Measurements from ENCODE around the gene AHRR.
"Not testable (repeated sequence)": the region's sequence is repeated elsewhere in the genome, so short reads cannot be mapped to it uniquely, and the experiment has no call there.

AHRR gene

DNA sequence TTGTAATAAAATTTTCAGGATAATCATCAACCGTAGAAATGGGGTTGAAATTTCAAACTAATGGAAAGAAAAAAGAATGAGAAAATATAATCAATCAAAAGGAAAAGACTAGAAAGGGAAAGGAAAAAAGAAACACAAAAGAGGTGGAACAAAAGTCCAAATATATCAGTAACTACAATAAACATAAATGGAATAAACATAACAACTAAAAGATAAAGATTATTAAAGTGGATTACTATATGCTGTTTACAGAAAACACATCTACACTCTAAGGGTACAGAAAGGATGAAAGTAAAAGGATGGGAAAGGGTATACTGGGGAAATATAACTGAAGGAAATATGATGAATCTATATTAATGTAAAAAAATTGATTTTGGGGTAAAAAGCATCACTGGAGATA, 43.0 kb downstream of the AHRR start:
- no peak for DNase-seq (ENCODE audit: low read depth in 2 of 2, low spot score in 1 of 2)

DNA sequence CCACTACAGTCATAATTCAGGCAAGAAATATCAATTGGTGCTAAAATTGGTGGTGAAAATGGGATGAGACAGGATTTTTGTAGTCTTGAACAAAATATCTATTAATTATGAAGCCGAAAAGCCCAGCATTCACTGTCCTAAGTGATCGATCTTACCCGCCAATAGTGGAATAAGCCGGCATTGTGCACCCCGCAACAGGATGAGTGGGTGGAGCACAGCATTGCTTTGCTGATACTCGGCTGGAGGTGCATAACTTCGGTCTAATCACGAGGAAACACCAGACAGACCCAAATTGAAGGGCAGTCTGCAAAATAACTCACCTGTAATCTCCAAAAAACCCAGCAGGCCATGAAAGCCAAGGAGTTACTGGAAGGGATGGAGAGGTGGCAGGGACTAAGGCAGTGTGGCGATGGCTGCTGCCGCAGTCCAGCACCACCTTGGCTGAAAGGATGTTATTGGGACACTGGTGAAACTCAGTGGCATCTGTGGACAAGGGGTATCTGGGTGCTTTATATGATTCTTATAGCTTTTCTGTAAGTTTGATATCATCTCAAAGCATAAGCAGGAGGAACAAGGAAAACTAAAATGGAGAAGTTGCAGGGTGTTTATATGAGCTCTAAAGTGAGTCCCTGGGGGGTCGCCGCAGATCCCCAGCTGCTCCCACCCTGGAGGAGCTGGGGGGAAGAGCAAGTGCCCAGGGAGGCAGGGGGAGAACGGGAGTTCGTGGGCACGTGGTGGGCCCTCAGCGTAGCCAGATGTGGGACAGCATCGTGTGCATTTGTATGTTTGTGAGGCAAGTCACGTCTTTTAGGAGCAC, 45.2 kb downstream of the AHRR start:
- no peak for DNase-seq (ENCODE audit: low read depth in 2 of 2, low spot score in 1 of 2)

GRCh38 chr5:367358-368130, 46.0 kb downstream of the AHRR start:
- no peak for DNase-seq (ENCODE audit: low read depth in 2 of 2, low spot score in 1 of 2)

DNA sequence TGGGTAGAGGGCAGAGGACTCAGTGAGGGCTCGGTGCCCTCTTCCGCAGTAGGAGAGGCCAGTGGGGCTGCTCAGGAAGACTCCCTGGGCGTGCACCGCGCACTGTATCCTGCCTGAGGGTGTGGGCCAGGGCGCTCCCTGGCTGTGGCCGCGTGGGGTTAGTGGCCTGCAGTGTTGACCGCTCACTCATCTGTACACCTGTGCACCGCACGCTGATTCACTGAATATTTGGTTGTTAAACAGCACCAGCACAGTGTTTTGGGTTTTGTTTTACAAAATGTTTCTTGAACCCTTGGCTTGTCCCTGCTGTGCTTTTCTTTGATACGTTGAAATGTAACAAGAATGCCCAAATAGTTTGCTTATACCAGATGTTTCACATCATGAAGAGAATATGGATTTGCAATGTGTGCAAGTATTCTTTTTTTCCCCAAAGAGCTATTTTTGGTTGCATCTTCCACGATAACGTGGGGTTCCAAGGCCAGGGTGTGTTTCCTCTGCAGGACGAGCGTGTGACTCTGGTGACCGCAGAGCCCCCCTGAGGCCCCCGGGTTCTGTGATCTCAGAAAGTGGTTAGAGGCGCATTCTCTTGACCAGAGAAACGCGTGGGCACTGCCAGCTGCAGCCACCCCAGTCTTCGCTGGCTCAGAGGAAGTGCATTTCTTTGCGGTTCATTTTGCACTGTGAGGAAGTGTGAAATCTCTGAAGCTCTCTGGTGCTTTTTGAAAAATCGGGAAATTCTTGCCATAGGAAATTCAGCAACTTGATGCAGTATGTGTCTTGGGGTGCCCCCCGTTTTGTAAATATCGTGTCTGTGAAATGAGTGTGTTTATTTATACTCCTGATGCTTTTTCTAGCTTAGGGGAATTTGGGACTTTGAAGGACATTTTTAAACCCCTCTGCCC, 46.9 kb downstream of the AHRR start:
- no peak for DNase-seq (ENCODE audit: low read depth in 2 of 2, low spot score in 1 of 2)

DNA sequence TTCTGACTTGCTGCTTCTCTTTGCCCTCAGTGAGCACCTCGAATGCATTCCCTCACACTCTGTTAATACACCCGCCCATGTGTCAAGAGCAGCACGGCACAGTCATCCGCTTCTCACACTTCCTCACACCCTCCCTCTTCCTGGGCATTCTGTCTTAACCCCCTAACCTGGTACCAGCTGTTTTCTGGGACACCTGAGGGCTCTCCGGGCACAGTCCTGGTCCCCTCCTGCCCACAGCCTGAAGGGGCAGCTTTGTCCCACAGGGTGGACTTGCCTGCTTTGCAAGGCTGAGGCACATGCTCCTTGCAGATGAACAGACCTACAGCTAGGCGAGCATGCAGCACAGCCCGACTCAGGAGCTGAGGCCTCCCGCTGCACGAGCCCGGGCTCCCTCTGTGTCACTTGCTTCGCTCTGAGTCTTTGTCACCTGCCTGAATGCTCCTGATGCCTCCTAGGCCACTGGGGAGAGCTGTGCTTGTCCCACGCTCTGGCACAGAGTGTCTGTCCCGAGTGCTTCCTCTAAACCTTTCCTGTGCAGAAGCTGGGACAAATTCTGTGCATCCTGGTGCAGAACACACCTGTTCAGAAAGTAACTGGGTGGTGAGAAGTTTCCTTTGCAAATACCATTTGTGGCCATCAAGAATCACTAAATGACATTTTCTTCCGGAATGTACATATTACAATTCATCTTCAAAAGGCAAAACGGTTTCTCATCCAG, 47.8 kb downstream of the AHRR start:
- no peak for DNase-seq (ENCODE audit: low read depth in 2 of 2, low spot score in 1 of 2)

GRCh38 chr5:369869-370236, 48.3 kb downstream of the AHRR start:
- not testable (repeated sequence) for DNase-seq (ENCODE audit: low read depth in 2 of 2, low spot score in 1 of 2)

DNA sequence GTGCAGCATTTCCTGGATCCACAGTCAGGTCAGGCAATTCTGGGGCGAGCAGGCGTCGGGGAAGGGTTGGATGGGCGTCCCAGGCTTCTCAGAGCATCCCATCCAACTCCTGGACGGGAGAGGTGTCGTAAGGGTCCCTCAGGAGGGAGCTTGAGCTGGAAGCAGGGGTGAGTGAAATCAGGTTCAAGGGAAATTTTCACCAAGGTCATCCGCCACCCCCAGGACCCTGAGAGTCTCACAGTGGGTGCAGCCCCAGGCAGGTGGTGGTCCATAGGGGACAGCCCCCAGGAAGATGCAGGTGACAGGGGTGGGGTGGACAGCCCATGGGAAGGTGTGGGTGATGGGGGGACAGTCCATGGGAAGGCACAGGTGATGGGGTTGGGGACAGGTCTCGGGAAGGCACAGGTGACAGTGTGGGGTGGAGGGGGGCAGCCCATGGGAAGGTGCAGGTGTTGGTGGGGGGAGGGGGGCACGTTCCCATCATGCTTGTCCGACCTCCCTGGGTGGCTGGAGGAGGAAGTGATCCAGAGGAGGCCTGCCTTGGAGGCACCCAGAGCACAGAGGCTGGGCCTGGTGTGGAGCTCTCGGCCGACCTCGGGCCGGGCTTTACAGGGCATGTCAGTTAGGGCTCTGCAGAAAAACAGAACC, 48.9 kb downstream of the AHRR start:
- no peak for DNase-seq (ENCODE audit: low read depth in 2 of 2, low spot score in 1 of 2)

DNA sequence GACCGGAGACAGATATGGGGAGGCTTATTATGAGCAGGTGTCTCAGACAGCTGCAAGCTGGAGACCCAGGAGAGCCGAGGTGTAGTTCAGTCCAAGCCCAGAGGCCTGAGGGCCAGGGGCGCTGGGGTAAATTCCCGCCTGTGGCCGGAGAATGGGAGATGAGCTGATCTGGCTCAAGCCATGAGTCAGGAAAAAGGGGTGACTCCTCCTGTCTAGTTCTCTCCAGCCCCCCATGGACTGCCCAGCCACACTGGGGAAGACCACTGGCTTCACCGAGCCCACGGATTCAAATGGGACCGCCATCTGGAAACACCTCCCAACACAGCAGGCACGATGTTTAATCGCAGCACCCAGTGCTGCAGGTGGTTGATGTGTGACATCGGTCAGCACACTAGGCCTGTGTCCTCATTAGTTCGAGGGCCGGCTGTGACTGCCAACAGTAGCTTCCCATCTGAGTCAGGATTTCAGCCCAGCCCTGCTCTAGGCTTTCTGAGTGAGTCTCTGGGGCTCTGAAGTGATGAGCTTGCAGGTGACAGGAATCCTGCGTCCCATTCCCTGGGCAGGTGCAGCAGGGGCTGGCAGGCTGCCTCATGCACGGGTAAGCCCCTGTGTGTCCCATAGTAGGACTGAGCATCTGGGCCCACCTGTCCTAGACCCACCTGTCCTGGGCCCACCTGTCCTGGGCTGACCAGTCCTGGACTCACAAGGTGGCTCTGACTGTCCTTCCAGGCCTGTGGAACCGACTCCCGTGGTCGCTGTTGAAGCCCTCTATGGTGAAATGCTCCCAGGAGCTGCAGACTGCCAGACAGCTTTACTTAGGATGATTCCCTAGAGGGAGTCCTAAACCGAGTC, 49.7 kb downstream of the AHRR start:
- no peak for DNase-seq (ENCODE audit: low read depth in 2 of 2, low spot score in 1 of 2)

- no peak for DNase-seq (ENCODE audit: low read depth in 2 of 2, low spot score in 1 of 2)
Measured at GRCh38 chr5:371811-372555, 50.5 kb downstream of the AHRR start.

GRCh38 chr5:372556-372995, 51.1 kb downstream of the AHRR start:
- DNase-seq (ENCODE audit: low read depth in 2 of 2, low spot score in 1 of 2) = no peak

GRCh38 chr5:372996-373709, 51.6 kb downstream of the AHRR start:
- no peak for DNase-seq (ENCODE audit: low read depth in 2 of 2, low spot score in 1 of 2)

- DNase-seq (ENCODE audit: low read depth in 2 of 2, low spot score in 1 of 2) = peak; percentile 56 to 61
Measured at GRCh38 chr5:373710-374602, 52.4 kb downstream of the AHRR start.

DNA sequence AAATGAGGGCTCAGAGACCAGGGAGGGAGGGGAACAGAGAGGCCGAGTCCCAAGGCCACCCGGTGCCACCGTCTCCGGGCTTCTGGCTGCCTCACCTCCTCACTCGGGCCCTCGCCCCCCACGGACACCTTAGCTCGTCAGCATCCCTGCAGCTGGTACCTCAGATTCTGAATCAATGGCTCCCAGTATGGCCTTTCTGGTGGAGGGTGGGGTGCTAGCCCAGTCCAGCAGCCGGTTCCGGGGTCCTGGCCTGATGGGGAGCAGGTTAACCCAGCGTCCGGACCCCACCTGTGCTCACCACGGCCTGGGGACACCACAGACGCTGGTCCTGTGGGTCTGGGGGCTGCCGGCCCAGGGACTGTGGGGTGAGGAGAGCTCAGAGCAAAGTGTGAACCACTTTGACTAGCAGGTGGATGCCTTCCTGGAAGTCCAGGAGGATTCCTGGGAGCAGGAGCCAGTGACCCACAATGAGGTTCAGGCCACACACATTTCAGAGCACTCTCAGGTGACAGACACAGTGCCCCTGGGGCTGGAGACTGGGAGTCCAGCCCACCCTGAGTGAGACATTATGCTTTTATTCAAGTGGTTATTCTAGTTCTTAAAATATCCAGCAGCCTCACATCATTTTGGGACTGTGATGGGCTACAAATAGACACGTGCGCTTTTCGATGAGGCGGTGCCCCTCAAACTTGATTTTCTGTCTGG, 53.3 kb downstream of the AHRR start:
- DNase-seq (ENCODE audit: low read depth in 2 of 2, low spot score in 1 of 2) = no peak

- DNase-seq (ENCODE audit: low read depth in 2 of 2, low spot score in 1 of 2) = no peak
Measured at GRCh38 chr5:375336-375920, 53.9 kb downstream of the AHRR start.

- no peak for DNase-seq (ENCODE audit: low read depth in 2 of 2, low spot score in 1 of 2)
Measured at GRCh38 chr5:375921-376798, 54.6 kb downstream of the AHRR start.

Data from stimulated activated CD8-positive, alpha-beta memory T cell treated with anti-CD3 and anti-CD28 coated beads, Interleukin-4, amount 100 ng/mL, for 4 hours (primary cell).